Embryonic facial prominence (tissue), 1 donor: ENCODE results near the gene EFCAB10.

Source experiments
- DNase-seq: peaks from one replicate; pipeline ENCODE4 v3.0.0-alpha.2; 2016; ENCODE audit errors: extremely low spot score

The EFCAB10 gene, protein sequence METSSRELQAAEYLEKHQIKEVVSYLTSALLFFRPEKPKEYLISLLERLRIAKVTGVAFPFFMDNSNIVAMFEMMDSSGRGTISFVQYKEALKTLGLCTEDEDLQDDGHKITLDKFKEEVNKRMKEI

DNA sequence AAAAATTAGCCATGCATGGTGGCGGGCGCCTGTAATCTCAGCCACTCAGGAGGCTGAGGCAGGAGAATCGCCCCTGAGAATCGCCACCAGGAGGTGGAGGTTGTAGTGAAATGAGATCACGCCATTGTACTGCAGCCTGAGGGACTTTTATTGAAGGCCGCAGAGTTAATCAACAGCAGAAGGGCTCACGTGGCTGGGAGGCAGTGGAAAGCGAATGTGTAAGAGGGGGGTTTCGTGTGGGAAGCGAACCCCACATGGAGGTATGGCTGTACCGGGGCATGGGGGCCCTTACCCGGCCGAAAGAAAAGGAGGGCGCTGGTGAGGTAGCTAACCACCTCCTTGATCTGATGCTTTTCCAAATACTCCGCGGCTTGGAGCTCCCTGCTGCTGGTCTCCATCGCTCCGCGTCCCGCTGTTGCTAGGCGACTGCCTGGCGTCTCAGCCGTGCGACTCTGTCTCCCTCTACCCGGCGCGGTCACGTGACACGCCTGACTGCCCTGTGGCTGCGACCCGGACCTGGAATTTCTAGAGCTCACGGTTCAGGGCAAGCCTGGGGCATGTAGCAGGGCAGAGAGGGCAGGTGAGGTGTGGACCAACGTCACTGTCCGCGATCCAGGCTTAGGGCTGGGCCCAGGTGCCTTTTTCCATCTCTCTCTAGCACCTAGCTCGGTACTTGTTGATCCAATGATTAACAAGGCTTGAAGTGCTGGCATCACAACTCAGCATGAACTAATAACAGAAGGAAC lies at the start of gene EFCAB10:
Gene EFCAB10 (minus strand): TSS at position 428 of the 746 bp plus-strand sequence. CDS start 30 bp downstream, at position 398.
- peak; percentile 25 for DNase-seq

DNA sequence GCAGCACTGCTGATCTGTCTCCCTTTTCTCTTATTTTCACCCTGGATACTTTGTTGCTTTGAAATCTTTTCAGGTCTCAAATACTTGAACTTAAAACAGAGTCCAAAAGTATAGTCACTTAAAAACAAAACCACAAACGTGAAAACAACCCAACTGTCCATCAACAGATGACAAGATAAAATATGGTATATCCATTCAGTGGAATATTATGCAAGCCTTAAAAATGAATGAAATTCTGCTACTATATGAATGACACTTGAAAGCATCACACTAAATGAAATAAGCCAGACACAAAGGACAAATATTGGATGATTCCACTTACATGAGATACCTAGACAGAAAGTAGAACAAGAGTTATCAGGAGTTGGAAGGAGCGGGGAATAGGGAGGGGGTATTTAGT lies 44.7 kb upstream of the EFCAB10 start:
- no peak for DNase-seq

DNA sequence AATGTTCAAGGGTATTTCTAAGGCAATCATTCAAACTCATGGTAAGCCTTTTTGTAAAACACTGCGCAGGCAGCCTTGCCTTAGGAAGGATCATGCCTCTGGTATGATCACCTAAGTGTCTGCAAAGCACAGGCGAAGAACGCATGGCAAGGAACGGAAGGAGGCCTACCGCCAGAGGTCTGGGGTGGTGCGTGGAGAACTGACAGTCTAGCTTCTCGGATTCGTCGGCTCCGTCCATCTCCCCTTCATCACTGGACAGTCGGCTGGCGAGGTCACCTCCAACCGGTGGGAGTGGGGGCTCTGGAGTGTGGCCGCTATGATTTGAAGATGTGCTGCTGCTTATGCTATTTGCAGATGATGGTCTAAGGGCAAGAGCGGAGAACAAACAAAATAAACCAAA lies 42.6 kb upstream of the EFCAB10 start:
- DNase-seq, result no peak

DNA sequence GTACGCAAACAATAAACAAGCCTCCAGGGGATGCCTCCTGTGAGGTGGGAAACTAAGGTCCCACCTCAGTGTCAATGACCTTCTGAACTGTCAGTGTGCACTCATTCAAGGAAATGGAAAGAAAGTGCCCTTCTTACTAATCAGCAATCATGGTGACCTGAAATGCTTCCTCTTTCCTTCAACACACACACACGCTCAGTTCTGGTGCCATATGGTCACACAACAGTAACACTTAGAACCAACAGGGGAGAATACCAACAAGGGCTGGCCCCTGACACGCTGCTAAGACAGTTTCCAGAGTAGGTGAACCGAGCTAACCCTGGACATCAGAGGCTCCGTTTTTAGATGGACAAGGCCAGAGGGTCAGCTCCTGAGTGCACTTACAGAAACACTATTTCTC lies 42.1 kb upstream of the EFCAB10 start:
- no peak for DNase-seq

DNA sequence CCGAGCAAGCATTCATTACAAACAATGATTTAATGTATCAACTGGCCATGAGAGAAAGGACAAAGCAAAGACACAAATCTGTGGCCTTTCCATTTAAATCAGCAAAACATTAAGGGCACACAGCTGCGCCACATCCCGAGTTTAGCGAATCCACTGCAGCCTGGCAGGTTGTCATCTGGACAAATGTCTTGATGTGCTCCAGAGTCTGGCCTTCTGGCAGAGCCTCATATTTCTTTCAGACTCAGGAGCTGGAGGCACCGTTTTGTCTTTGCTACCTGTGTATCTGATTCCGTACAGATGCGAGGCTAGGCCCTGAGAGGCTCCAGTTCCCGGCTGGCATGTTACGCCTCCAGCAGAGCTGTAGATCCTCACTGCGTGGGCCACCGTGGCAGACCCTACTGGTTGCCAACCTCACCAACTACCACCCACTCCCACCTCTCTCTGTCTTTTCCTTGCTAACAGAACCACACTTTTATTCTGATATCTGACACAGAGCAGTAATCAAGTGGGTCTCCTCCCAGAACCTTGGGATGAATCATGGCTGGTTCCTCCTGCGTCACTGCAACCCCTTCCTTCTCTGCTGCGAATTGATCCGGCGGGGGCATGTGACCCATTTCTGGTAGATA lies 40.9 kb upstream of the EFCAB10 start:
- no peak for DNase-seq

DNA sequence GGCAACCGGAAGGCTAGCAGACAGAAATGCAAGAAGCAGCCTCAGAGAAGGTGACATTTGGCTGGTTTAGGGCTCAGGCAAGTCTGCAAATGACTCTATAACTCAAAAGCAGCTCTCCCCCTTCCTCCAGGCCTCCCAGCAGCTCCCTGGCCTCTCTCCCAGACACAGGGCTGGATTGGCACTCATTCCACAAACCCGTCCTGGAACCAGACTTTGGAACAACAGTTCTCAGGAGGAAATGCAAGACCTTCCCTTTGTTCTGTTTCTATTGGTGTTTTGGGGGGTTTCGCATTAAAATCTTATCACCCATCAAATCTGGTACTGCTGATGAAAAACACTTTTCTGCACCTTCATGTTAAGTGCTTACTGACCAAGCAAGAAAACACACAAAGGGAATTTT lies 40.3 kb upstream of the EFCAB10 start:
- DNase-seq, result no peak

DNA sequence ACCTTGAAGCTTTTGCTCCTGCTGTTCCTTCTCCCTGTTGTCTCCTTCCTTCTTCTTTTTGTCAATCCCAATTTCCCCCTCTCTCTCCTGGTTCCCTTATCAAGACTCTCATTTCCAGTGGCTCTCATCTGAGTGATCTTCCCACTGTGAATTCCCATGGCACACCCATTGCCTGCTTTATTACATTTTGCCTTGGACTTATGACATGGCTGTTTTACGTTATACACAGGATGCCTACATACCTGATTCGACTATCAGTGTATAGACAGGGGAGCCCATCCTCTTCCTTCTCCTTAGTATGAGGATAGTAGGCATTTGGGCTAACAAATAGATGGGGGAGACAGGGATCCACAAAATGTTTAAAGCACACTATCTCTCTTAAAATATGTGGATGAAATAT lies 39.9 kb upstream of the EFCAB10 start:
- DNase-seq, result no peak

DNA sequence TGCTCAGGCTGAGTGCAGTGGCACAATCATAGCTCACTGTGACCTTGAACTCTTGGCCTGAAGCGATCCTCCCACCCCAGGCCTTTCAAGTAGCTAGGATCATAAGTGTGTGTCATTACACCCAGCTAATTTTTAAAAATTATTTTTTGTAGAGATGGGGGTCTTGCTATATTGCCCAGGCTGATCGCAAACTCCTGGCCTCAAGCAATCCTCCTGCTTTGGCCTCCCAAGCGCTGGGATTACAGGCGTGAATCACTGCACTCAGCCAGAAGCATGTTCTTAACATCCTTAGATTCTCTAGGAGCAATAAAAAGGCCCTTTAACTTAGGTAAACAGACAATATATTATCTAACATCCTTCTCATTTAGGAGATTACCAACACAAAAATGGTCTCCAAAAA lies 38.3 kb upstream of the EFCAB10 start:
- no peak for DNase-seq

DNA sequence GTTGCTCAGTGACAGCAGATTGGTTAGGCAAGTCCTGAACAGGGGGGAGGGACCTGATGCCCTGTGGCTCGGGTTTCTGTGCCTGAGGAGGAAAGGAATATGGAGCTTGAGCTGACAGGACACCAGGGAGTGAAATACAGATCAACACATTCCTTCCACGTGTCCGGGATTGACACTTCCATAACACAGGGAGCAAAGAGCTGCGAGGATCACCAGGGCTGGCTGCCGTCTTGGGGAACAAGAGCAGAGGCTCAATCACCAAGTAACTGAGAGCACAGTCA lies 36.7 kb upstream of the EFCAB10 start:
- no peak for DNase-seq

DNA sequence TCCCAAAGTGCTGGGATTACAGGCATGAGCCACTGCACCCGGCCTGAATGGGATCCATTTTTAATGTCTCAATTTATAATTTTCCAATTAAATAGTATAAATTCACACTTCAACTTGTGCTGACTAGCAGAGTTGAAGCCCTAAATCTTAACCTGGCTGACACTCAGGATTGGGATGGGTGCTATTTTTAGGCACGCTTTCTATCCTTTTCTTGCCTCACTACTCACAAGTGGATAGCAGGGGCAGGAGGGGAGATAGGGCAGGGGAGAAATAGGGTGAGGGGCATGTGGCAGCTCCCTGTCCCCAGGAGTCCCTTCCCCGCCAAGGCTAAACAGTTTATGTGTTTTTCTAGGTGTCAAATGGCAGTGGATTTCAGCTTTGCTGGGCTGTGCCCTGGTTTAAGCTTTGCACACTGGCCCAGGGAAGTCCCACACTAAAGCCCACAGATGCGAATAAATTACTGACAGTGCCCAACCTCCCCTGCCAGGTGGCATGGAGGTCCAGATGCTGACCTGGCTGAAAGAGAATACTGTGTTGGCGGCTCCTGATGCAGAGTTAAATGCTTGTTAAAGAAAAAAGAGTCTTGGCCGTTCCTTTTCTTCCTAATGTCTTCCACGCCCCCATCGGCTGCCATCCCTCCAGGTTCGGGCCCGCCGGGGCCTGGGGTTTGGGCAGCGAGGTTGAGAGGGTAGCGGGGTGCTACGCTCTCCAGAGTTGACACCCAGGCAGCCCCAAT lies 36.2 kb upstream of the EFCAB10 start:
- no peak for DNase-seq

DNA sequence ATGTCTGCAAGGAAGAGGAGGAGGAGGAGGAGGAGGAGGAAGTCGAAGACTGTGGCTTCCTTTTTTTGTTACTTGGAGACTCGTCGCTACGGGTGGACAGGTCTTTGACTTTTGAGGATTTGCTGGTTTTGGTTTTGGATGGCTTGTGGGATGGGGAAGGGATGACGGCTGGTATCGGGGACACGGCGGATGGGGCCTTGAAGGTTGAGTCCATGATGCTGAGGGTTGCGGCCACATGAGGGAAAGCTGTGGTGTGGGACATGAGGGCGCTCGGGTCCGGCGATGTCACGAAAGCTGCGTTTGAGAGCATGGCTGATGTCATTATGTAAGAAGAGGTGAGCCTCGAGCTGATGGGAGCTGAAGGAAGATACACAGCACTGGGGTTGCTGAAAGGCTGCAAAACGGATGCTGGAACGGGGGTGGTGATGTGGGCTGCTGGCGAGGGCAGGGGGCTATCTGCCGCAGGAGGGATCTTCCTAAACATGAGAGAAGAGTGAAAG lies 33.1 kb upstream of the EFCAB10 start:
- DNase-seq, result no peak

DNA sequence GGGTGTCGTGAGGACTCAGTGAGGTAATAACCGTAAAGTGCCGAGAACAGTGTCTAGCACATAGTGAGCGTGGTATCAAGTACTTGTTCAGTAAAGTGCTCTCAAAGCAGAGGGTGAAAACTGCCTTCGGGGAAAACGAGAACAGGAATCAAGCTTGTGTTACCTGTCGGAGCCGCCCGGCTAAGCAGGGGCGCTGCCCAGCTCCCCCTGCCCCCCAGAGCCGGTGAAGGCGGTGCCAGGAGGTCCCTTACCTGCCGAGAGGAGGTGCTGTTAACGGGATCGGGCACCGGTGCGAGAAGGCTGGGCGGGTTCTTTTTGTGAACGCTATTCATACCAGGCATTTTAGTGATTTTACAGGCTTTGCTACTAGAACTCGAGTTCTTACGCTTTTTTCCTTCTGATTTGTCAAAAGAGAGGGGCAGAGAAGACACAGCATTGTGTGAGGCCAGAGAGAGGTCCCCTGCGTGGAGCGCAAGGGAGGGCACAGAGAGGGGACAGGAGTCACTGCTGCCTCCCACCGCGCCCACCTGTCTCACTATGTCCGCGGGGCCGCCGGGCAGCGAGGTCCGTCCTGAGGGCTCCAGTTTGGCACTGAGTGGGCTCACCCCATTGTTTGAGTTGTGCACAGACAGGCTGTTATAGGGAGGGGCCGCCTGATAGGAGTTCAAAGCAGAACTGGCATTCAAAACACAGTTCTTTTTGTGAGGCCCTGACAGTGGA lies 32.5 kb upstream of the EFCAB10 start:
- DNase-seq, result no peak

DNA sequence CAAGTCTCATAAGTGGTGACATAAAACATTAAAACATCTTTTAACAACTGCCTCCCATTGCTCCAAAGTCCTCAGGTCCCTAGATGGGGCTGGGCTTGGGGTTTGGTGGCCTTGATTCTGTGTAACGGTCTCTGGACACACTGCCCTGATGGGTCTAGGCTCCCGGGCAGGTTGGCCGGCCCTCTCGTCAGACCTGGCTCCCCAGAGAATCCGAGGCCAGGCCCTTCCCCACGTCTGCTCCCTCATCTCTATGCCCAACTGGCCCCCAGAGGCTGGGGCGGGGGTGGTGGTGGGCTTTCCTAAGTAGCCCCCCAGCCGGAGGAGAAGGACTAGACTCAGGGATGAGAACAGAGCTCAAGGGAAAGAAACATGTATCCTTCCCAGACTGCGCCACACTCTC lies 31.5 kb upstream of the EFCAB10 start:
- no peak for DNase-seq

DNA sequence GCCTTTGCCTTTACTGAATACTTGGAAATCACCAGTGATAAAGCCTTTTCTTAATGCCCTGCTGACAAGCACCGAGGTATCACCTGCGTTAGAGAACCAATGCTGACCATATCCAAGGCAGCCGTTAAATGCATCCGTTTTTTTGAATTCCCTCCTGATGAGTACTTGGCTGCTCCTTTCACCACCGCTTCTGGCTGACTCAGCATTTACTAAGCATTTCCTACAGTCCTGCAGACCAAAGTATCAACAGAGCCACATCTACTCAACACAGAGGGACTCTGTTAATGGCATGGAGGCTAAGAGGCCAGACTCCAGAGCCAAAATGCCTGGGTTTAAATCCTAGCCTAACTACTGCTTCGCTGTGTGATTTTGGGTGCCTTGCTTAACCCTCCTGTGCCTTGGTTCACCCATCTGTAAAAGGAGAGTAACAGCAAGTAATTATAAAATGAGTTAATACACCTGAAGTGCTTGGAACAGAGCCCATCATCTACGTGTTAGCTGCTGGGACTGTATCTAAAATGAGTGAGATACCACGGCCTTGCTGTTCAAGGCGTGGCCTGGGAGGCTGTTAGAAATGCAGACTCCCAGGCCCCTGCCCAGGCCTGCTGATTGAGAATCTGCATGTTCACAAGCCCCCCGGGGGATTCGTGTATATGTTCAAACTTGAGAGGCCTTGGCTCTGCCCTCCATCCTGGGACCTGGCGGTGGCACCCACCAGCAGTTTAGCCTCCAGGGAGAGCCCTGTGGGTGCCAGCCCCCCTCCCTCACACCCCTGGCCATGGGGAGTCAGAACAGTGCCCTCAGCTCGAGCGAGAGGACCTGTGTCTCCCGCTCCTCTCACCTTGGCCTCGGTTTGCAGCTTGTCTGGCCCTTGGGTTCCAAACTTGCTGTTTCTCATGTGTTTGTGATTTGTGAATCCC lies 30.8 kb upstream of the EFCAB10 start:
- DNase-seq, result no peak

DNA sequence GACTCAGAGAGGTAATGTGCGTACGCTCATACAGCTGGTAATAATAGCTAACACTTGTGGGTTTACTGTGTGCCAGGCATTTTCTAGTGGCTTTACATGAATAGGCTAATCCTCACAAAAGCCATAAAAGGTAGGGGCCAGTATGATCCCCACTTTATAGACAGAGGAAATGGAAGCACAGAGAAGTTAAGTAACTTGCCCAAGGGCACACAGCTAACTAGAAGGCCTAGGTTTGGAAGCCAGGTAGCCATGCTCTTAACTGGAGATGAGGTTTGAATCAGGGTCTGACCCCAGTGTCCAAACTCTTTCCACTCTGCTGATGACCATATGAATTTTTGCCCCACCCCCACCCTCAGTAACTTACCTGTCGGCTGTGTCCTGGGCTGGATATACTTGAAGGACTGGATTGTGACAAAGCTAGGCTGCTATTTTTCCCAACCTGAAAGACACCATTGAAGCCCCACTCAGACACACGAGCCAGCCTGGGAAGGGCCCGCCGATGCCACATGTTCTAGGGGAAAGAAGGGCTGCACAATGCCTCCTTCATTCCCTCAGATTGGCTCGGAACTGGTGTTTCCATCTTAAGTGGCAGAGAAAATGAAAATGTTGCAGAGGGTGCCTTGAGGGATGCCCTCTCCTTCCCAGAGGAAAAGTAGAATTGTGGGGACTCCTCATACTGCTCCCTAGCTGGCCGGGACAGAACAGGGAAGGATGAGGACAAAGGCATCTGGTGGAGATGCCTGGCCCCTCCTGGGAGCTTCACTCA lies 29.1 kb upstream of the EFCAB10 start:
- no peak for DNase-seq

DNA sequence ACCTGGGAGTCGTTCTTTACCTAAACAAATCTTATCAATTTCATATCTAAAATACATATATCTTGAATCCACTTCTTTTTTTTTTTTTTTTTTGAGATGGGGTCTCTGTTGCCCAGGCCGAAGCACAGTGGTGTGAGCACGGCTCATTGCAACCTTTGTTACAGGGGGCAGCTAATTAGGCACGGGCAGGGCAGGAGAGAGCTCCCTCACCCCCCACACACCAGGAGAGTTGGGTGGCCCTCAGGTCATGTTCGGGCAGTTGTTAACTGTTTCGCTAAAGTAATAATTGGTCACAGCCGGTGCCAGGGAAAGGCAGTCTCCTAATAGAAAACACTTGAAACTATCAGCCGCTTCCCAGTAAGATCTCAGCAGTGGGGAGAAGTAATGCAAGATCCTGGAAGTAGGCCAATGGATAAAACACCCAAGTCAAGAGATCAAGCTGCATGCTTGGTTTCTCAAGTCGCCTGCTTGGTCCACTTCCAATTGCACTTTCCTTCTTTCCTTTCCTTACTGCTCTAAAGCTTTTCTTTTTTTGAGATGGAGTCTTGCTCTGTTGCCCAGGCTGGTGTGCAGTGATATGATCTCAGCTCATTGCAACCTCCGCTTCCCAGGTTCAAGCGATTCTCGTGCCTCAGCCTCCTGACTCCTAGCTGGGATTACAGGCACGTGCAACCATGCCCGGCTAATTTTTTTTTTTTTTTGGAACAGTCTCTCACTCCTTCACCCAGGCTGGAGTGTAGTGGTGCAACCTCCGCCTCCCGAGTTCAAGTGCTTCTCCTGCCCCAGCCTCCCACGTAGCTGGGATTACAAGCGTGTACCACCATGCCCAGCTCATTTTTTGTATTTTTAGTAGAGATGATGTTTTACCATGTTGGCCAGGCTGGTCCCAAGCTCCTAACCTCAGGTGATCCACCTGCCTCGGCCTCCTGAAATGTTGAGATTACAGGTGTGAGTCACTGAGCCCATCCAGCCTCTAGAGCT lies 21.3 kb upstream of the EFCAB10 start:
- no peak for DNase-seq

DNA sequence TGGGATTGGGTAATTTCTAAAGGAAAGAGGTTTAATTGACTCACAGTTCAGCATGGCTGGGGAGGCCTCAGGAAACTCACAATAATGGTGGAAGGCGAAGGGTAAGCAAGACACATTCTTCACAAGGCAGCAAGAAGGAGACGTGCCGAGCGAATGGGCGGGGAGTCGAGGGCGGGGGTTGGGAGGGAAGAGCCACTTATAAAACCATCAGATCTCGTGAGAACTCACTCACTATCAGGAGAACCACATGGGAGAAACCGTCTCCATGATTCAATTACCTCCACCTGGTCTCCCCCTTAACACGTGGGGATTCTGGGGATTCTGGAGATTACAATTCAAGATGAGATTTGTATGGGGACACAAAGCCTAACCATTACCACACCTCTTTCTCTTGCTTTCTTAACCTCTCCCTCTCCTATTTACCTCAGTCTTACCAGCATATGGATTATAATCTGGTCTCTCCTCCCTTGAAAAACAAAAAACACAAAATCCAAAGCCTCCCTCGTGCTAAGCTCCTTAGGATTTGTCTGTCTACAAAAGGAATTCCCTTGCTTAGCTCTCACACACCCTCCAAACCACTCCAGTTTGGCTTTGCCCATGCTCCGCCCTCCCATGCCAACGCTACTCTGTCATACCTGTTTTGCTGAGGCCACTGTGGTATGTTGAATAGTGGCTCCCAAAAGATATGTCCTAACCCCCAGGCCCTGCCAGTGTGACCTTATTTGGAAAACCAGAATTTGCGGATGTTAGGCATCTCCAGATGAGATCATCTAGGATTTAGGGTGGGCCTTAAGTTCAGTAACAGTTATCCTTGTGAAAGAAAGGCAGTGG lies 19.6 kb upstream of the EFCAB10 start:
- DNase-seq, result no peak

DNA sequence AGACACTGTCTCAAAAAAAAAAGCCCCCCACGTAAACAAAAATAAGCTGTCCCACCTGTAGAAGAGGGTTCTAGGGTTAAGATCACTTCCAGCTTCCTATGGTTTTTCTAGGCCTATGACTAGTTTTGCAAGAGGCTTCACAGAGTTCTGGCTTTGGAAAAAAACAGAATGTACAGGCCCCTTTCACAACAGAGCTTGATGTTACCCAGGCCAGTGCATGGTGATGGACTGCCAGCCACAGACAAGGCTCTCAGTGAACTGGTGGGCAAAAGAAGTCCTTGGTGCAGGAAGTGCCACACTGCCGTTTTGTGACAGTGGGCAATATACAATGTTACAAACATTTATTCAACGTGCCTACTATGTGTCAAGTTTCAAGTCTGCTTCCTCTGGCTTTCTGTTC lies 18.3 kb upstream of the EFCAB10 start:
- no peak for DNase-seq
